GM12878 (cell line): Measurements from ENCODE around the gene GMIP. TPM values are rescaled to one million over a fixed set of nuclear protein-coding genes. Genes with fewer than 3 reads are reported as not detected.
A peak's percentile ranks its signal among the peaks of the same experiment; 100 is the strongest.

Source experiments
- ATAC-seq: fragments of 200-7000 bp; cut with Tn5 transposase; 3 replicates; pipeline ENCODE4 v1.9.1; 2020; ENCODE audit warnings: mild to moderate bottlenecking, moderate library complexity
- BruUV-seq: library from RNA; stranded (reverse); fragments of 400-500 nt; replicated peaks from 2 replicates; lab custom pipeline; 2021; lab: Mats Ljungman, UMichigan
- CTCF ChIA-PET: fragments of 300-600 bp; sonication (Branson Sonifier 250); formaldehyde crosslinking; extraction: SDS; loops from one replicate; lab custom pipeline; 2021; ENCODE audit warnings: inconsistent platforms; lab: Yijun Ruan, JAX
- POLR2A ChIA-PET: fragments of 350-600 bp; formaldehyde crosslinking; extraction: SDS; loops from one replicate; lab custom pipeline; 2021; ENCODE audit warnings: inconsistent platforms; lab: Charles Lee
- RAD21 ChIA-PET: fragments of 300-600 bp; sonication (Branson Sonifier 250); formaldehyde crosslinking; loops from one replicate; lab custom pipeline; 2023; ENCODE audit warnings: antibody characterized with exemption; ENCODE audit not compliant: unreplicated experiment; lab: Charles Lee
- SMC1A ChIA-PET: fragments of 300-600 bp; sonication (Branson Sonifier 250); formaldehyde crosslinking; loops from one replicate; lab custom pipeline; 2023; ENCODE audit not compliant: unreplicated experiment, uncharacterized antibody; lab: Charles Lee
- DNase-seq: peaks from one replicate; pipeline ENCODE4 v3.0.0-alpha.2; 2011; ENCODE audit warnings: low read depth, low spot score
- FAIRE-seq: peaks from 3 replicates; lab custom pipeline; 2011; peaks lifted over from hg19 to GRCh38; lab: Jason Lieb, UNC
- H2AFZ ChIP-seq: 2 replicates; pipeline ENCODE4 v1.6.0; 2011; ENCODE audit warnings: low read depth, low read length, control low read depth; ENCODE audit not compliant: control insufficient read depth
- H3K27ac ChIP-seq: 2 replicates; pipeline ENCODE4 v1.5.1; 2011; ENCODE audit warnings: control low read depth; ENCODE audit not compliant: control insufficient read depth, insufficient read depth
- H3K27me3 ChIP-seq, 2 experiments: replicated peaks in 1 of 2; 2 replicates each; pipeline versions ENCODE4 v1.6.0 to v1.6.1; 2011; ENCODE audit warnings: low read length in 1 of 2; ENCODE audit not compliant: control insufficient read depth in 2 of 2, insufficient read depth in 2 of 2
- H3K36me3 ChIP-seq, 2 experiments: 2 replicates each; pipeline ENCODE4 v1.5.1; 2011; ENCODE audit warnings: low read length in 1 of 2; ENCODE audit not compliant: control insufficient read depth in 2 of 2, insufficient read depth in 2 of 2
- H3K4me1 ChIP-seq: 2 replicates; pipeline ENCODE4 v1.6.1; 2011; ENCODE audit warnings: mild to moderate bottlenecking, low read length, moderate library complexity, mixed read lengths; ENCODE audit not compliant: control insufficient read depth, insufficient read depth
- H3K4me2 ChIP-seq: 2 replicates; pipeline ENCODE4 v1.6.0; 2011; ENCODE audit warnings: control low read depth; ENCODE audit not compliant: control insufficient read depth, insufficient read depth
- H3K4me3 ChIP-seq: fragments of 200-600 bp; sonication (generic); 2 replicates; pipeline ENCODE4 v1.5.1; 2016
- H3K79me2 ChIP-seq: 2 replicates; pipeline ENCODE4 v1.6.0; 2011; ENCODE audit warnings: low read length; ENCODE audit not compliant: control insufficient read depth, insufficient read depth
- H3K9ac ChIP-seq: 2 replicates; pipeline ENCODE4 v1.8.0; 2011; ENCODE audit warnings: low read length, control low read depth, mixed read lengths; ENCODE audit not compliant: control insufficient read depth, insufficient read depth
- H3K9me3 ChIP-seq: replicated peaks from 3 replicates; pipeline ENCODE4 v1.5.1; 2011; ENCODE audit warnings: mild to moderate bottlenecking, low read length; ENCODE audit not compliant: control insufficient read depth, insufficient read depth
- H4K20me1 ChIP-seq: 2 replicates; pipeline ENCODE4 v1.6.0; 2011; ENCODE audit not compliant: control insufficient read depth, insufficient read depth
- ATF7 ChIP-seq: fragments of 450-650 bp; IDR thresholded peaks from 2 replicates; pipeline ENCODE4 v1.6.1; 2016; ENCODE audit warnings: low read depth, mild to moderate bottlenecking
- HDGF ChIP-seq: fragments of 450-650 bp; IDR thresholded peaks from 2 replicates; pipeline ENCODE4 v1.6.1; 2016; ENCODE audit warnings: antibody characterized with exemption
- POLR2A ChIP-seq: IDR thresholded peaks from 2 replicates; pipeline ENCODE4 v1.6.1; 2011; ENCODE audit warnings: low read depth, mild to moderate bottlenecking, low read length
- RUNX3 ChIP-seq: IDR thresholded peaks from 2 replicates; pipeline ENCODE4 v1.6.1; 2012; ENCODE audit warnings: low read length, inconsistent platforms
- SRF ChIP-seq, 2 experiments: IDR thresholded peaks; 2 replicates each; pipeline ENCODE4 v1.6.1; 2011; ENCODE audit warnings: low read depth in 2 of 2, low read length in 2 of 2, mild to moderate bottlenecking in 1 of 2, moderate library complexity in 1 of 2
- TAF1 ChIP-seq: IDR thresholded peaks from 2 replicates; pipeline ENCODE4 v1.6.1; 2011; ENCODE audit warnings: mild to moderate bottlenecking, low read depth, low read length, borderline replicate concordance
- YY1 ChIP-seq: IDR thresholded peaks from 2 replicates; pipeline ENCODE4 v1.6.1; 2011; ENCODE audit warnings: low read depth, mild to moderate bottlenecking, low read length
- WGBS: methylation state at CpG from one replicate; pipeline ENCODE4 v1.1.6; 2016; ENCODE audit warnings: low lambda C conversion rate; ENCODE audit not compliant: insufficient replicate concordance, insufficient coverage; ENCODE audit errors: missing lambda C conversion rate; 5-methylcytosine and 5-hydroxymethylcytosine counted together
- in situ Hi-C: fragments of 300-500 bp; cut with MboI; formaldehyde crosslinking; loops from 9 replicates; pipeline ENCODE4 v1.14.3; 2018; ENCODE audit warnings: mixed read lengths
- intact Hi-C: fragments of 100-400 bp; cut with micrococcal nuclease; formaldehyde crosslinking; loops from one replicate; pipeline ENCODE4 v1.14.2; 2022; ENCODE audit not compliant: unreplicated experiment
- polyA plus RNA-seq, 11 experiments: library from polyadenylated mRNA; depleted of rRNA in 4 of 11; unstranded in 6 of 11; stranded (reverse) in 5 of 11; fragments of >200 nt; fragmentation: Nextera tagmentation in 4 of 11; fragmentation: Illumina TruSeq in 1 of 11; extraction: Ambion mirVana in 4 of 11; extraction: Trizol in 1 of 11; gene quantifications; 1 replicate in 1 of 11; 2 replicates in 10 of 11; pipeline versions ENCODE4 v1.2.1 to v1.2.3, GENCODE V29; 2011 to 2016; ENCODE audit warnings: inconsistent platforms in 2 of 11, missing spikeins in 2 of 11, low read depth in 1 of 11
- total RNA-seq, 4 experiments: library from RNA; depleted of rRNA in 3 of 4; stranded (reverse); fragments of >200 nt in 3 of 4; fragmentation: Illumina TruSeq in 1 of 4; extraction: Trizol in 1 of 4; gene quantifications; 2 replicates each; pipeline versions ENCODE4 v1.2.1 to v1.2.3, GENCODE V29; 2013 to 2021

The GMIP gene
- total and polyA plus RNA-seq, 10 of the 15 experiments (the other 5 are each of a cell fraction or from before 2014, with no cell fraction given): 1.5 to 63.5 (median 22.3) TPM

DNA sequence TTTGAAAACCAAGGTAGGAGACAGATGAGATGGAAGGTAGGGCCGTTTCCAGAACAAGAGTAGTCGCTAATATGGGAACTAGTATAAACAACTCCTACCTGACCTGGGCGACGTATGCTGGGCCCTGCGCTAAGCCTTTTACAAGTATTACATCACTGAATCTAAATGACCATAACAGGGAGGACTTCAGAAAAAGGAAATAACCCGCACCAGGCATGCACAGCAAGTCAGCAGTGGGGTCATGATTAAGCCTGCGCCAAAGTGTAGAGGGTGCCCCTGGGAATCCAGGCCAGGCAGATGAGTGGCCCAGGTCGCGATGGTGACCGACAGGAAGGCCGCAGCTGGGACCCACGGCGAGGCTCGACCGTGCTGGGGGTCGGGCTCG is 19.4 kb upstream of the GMIP start:
- peaks cover 40% of the 10 kb centered on the region for H3K79me2 ChIP-seq
- ChIA-PET POLR2A (interaction anchor here (0.6 to 3.9 kb wide), 10 partner anchors 8 to 609 kb away, joined by 3 to 18 read pairs (median 8); partner anchors contain the start of genes GMIP, LPAR2, ZNF253 and ZNF93), SMC1A (interaction anchor here (1.3 to 2.2 kb wide), 5 partner anchors 113 to 238 kb away, joined by 3 to 9 read pairs (median 6); partner anchors contain the start of genes ZNF253 and ZNF93)
- FAIRE-seq (peak; percentile 27), DNase-seq (no peak)
- peak; percentile 46; the same call in 1 of the 2 replicates for TF ChIP-seq HDGF
- peak in 1 of 2 experiments; percentile 68; a peak in 2 of 4 replicates for TF ChIP-seq SRF (IDR thresholded peaks at IDR 0.05; ENCODE audit: low read depth in 2 of 2, low read length in 2 of 2)
- no peak for TF ChIP-seq RUNX3
- TF ChIP-seq ATF7: peak; percentile 19; the same call in 1 of the 2 replicates
- TF ChIP-seq, all 136 proteins: peak for 3
- peaks cover 10% of the 10 kb centered on the region for H3K4me1 ChIP-seq
- intact Hi-C loops (loop anchor here (2.0 to 10.0 kb wide), 4 partner anchors 64 to 242 kb away; partner anchors contain the start of genes ZNF253, ZNF506 and ZNF93), in situ Hi-C loops (loop anchor here (10.0 kb wide), 1 partner anchor 1362 kb away; the partner anchor contains the start of gene ZNF430)
- ATAC-seq: peak; percentile 11
- H3K9ac ChIP-seq: peak overlapping the region; percentile 92
- BruUV-seq: no TSS peak
- H3K4me2 ChIP-seq: peak overlapping the region; percentile 77
- H3K9me3 ChIP-seq: no peaks in the 10 kb centered on the region; the same call in 1 of the 3 replicates
- peaks cover 10 to 17% of the 10 kb centered on the region in 2 experiments for H3K36me3 ChIP-seq
- RAD21 ChIA-PET: interaction anchor here (1.3 to 2.3 kb wide), 8 partner anchors 65 to 239 kb away, joined by 3 to 13 read pairs (median 8); partner anchors contain the start of genes ZNF14, ZNF253, ZNF506 and ZNF93
- H3K27ac ChIP-seq: peak overlapping the region; percentile 97
- H3K4me3 ChIP-seq: peak overlapping the region; percentile 87
- H3K27me3 ChIP-seq: no peaks in the 10 kb centered on the region
- WGBS: under 1% methylated on average over 17 of the region's 17 CpGs
- CTCF ChIA-PET: interaction anchor here (3.5 kb wide), 1 partner anchor 131 kb away, joined by 28 read pairs; no protein-coding TSS in a partner anchor
- H4K20me1 ChIP-seq: no peaks in the 10 kb centered on the region
- H2AFZ ChIP-seq: no peak overlapping the region

DNA sequence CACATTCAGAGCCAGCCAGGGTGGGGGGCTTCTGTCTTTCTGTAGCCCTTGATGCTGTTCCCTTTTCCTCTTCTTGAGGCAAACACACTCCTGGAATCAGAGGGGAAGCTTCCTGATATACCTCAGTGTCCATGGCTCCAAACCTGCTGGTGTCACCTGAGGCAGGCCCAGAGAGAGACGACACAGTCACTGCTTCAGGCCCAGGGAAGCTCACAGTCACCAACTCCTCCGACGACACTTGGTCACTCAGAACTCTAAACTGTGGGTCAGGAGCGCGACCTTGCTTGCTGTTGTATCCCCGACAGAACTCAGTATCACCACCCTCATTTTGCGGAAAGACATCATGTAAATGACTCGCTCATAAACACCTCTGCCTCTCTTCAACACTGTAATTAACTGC is 18.9 kb upstream of the GMIP start:
- Histone ChIP-seq H3K79me2 (peaks cover 40% of the 10 kb centered on the region), H3K27me3 (no peaks in the 10 kb centered on the region), H3K27ac (peak overlapping the region; percentile 97), H3K36me3 (peaks cover 12 to 17% of the 10 kb centered on the region in 2 experiments), H3K4me3 (peak overlapping the region; percentile 87), H2AFZ (no peak overlapping the region; the same call in 1 of the 2 replicates), H3K9me3 (no peaks in the 10 kb centered on the region; the same call in 1 of the 3 replicates), H3K9ac (peak overlapping the region; percentile 92), H3K4me2 (peak overlapping the region; percentile 77), H3K4me1 (peaks cover 4% of the 10 kb centered on the region; the same call in 1 of the 2 replicates), H4K20me1 (no peaks in the 10 kb centered on the region)
- intact Hi-C loops (loop anchor here (2.0 to 10.0 kb wide), 4 partner anchors 64 to 242 kb away; partner anchors contain the start of genes ZNF253, ZNF506 and ZNF93), in situ Hi-C loops (loop anchor here (10.0 kb wide), 1 partner anchor 1362 kb away; the partner anchor contains the start of gene ZNF430)
- TSS peak; percentile 95 for BruUV-seq
- FAIRE-seq: peak; percentile 62
- RAD21 ChIA-PET: interaction anchor here (0.9 to 2.3 kb wide), 15 partner anchors 13 to 1114 kb away, joined by 3 to 13 read pairs (median 5); partner anchors contain the start of genes GMIP, ZNF14, ZNF253 and ZNF506
- WGBS: 37% methylated on average over 8 of the region's 8 CpGs
- DNase-seq: no peak
- SMC1A ChIA-PET: interaction anchor here (0.8 to 2.2 kb wide), 14 partner anchors 20 to 239 kb away, joined by 3 to 10 read pairs (median 4); partner anchors contain the start of genes ZNF253, ZNF506 and ZNF93
- CTCF ChIA-PET: interaction anchor here (1.7 to 3.5 kb wide), 4 partner anchors 18 to 240 kb away, joined by 5 to 28 read pairs (median 8); partner anchors contain the start of gene GMIP
- ATAC-seq: no peak
- POLR2A ChIA-PET: interaction anchor here (0.5 to 3.9 kb wide), 17 partner anchors 9 to 1358 kb away, joined by 3 to 18 read pairs (median 6); partner anchors contain the start of genes GMIP, LPAR2, NDUFA13 and ZNF14
- TF ChIP-seq POLR2A (peak; percentile 63), YY1 (0 out of 2 replicates have a peak, but pooled peaks have one; percentile 27), TAF1 (no peak)
